HG03571 (cell line): ENCODE data around the gene EDARADD.

Source experiments
- ATAC-seq: cut with Tn5 transposase; IDR thresholded peaks from one replicate; pipeline ENCODE4 v1.9.1; 2021; ENCODE audit not compliant: unreplicated experiment

EDARADD gene

DNA sequence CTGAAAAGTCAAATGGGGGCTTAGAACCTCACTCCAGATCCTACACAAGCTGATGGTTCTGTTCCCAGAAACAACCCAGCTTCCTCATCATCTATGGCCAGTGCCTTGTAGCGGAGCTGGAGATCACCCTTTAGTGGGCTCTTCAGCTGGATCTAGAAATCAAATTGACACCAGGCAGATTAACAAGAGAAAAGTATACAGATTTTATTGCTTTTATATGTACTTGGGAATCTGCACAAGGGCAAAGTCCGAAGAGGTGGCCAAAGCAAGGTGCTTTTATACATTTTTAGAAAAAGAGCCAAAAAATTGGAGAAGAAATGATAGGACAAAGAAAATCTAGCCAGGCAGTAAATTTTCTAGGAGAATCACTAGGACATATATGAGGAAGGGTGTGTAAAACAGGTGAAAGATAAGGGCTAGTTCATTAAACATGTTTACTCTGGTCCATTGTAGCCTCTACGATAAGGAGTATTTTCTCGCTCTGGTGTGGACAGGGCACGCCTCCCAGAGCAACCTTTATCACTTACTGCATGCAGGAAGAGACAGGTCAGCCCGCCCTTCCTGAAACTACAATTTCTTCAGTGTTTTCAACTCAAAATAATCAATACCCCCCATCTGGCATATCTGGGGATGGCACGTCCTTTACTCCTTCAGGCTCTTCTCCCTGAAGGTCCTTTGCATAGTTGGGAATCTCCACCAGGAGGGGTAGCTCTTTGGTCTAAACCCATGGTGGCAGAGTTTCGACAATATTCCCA lies 115.7 kb downstream of the EDARADD start:
- ATAC-seq = no peak

DNA sequence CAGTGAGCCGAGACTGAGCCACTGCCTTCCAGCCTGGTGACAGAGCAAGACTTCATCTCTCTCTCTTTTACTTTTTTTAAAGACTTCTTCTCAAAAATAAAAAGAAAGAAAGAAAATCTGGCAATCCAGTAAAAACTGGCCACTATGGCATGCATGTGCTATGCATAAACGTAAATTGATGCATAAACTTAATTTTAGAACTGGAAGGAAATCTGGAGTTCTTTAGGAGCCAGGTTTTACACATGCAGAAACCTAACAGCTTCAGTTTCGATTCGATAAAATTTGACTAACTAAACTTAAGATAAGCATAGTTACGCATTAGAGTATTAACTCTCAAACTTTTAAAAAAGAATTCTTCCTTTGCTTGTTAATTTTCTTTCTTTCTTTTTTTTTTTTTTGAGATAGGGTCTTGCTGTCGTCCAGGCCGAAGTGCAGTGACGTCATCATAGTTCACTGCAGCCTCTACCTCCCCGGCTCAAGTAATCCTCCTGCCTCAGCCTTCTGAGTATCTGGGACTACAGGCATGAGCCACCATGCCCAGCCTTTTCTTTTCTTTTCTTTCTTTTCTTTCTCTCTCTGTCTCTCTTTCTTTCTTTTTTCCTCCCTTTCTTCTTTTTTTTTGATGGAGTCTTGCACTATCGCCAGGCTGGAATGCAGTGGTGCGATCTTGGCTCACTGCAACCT lies 117.8 kb downstream of the EDARADD start:
- ATAC-seq = no peak

DNA sequence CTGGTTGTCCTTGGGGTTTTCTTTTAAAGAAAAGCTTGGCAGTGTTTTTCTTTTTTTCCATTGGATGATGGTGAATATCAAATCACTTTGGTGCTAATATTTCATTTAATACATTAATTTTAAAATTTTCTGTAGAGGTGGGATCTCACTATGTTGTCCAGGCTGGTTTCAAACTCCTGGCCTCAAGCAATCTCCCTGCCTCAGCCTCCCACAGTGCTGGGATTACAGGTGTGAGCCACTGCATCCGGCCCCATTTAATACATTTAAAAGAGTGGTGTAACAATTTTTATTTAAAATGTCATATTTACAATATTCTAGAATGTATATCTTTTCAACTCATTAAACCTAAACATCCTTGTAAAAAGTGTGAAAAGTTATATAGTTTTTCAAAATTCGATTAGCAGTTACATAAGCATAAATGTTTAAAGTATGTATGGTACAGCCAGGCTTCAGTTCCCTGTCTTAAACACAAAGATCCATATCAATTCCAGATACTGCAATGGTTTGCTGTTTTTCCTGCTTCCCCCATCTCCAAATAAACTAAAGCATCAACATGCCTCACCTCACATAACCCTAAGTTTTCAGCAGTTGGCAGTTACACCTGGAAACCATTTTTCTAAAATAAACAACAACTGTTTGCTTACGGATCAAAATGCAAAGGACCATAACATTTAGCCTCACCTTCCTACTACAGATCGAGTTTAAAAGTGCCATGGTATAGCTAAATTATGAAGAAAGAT lies 120.8 kb downstream of the EDARADD start:
- ATAC-seq = no peak

DNA sequence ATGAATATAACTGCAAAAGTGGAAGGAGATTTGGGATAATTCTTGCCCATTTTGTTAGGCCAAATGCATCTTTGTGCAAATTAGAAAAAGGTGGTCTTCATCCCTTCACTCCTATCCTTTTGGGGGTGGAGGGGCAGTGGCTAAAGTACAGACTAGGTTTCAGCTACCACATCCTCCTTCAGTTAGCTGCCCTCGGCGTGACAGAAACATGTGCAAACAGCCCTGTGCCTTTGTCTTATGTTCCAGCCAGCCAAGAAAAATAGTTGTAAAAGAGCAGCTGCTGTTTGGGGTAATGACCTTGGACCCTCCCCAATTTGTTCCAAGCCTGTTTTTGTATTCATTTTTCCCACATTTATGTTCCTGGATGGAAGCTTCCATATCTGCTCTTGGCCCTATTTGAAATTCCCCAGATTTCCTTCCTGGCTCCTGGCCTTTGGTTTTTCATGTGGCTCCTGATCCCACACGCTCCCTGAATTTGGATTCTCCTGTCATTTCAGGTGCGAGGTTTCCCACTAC lies 121.4 kb downstream of the EDARADD start:
- ATAC-seq = no peak

DNA sequence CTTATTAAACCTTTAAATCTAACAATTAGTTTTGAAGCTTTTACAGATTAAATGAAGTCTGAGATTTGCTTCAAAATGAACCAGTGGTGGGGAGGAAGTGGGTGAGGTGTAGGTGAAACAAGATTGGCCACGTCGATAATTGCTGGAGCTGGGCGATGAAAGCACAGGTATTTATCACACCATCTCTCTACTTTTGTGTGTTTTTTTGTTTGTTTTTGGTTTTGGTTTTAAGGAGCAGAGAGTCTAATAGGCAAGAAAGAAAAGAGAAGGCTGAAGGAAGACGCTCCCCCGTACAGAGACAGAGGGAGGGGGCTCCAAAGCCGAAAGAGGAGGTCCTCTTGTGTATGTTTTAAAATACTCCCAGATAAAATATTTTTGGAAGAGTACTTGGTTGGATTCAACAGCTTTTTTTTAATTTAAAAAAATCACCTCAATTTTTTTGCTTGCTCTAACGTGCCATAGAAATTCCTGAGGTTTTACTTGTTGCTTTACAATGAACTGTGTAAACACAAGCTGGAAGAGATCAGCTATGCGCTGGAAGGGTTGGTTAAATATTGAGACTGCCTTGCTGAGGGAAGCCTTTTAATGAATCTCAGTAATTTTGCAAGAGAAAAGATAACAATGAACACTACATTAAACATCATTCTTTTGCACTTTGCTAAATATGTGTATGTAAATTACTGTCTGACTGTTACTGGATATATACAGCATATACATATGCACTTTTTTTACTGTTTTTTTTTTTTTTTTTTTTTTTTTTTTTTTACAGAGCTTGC lies 123.0 kb downstream of the EDARADD start:
- no peak for ATAC-seq

DNA sequence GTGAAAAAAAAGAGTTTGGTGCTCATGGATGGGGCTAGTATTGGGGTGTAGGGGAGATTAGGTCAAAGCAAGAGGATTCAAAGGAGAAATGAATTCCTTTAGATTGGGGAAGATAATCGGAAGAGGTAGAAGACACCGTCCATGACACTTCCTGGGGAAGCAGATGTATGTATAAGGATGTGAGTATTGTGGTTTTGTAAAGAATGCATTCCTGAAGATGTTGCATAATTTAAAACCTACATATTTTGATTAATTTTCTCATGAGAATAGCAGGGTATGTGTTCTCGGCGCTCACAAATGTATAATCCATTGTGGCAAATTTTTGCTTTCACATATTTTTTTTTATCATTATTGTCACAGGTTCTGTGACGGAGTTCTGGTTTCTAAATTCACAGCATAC lies 124.2 kb downstream of the EDARADD start:
- ATAC-seq = no peak

DNA sequence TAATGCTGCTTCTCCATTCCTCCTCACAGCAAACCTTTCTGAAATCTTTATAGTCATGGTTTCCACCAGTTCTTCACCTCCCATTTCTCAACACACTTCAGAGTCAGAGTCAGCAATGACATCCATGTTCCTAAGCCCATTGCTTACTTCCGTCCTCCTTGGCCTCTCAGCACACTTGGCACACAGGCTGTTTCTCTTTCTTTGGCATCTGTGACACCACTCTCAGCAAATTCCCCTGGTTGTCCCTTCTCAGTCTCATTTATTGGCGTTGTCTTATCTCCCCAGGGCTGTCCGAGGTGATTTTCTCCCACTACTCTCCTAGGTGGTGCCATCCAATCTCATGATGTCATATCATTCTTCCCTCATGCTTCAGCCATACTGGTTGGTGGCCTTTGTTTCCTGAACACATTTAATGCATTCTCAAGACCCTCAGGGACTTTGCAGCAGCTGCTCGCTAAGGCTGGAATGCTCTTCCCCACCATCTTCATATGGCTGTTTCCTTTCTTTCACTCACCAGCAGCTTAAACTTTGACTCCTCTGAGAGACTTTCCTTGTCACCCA lies 126.4 kb downstream of the EDARADD start:
- ATAC-seq = no peak

DNA sequence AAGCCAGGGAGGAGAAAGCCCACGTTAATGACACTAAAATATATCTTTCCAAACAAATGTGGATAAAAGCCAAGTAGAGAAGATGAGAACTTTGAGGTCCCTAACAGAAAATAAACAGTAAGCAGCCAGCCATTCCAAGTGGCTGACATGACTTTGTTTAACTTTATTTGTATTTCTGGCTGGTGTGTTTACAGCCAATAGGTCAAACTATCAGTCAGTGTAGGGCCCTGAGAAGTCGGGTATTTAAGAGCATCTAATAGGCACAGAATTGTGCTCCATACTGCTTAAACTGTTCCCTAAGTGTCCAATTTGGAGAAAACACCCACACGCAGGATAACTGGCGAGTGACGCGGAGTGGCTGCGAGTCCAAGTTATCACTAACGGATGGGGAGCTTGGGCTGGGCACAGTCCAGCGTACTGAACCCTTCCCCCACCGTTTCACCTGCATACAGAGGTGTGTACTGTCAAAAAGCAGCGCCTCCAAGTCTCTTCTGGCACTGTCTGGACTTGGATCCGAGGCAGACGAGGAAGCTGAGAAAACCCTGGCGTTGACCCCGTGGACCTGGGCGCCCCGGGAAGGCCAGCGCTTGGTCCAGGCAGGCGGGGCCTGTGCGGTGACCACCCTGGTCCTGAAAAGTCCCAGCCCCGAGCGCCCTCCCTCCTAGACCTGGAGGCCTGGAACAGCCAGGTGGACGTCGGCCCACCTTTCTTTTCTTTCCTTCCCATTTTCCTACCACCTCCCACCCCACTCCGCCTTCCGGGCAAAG lies 129.0 kb downstream of the EDARADD start:
- no peak for ATAC-seq

DNA sequence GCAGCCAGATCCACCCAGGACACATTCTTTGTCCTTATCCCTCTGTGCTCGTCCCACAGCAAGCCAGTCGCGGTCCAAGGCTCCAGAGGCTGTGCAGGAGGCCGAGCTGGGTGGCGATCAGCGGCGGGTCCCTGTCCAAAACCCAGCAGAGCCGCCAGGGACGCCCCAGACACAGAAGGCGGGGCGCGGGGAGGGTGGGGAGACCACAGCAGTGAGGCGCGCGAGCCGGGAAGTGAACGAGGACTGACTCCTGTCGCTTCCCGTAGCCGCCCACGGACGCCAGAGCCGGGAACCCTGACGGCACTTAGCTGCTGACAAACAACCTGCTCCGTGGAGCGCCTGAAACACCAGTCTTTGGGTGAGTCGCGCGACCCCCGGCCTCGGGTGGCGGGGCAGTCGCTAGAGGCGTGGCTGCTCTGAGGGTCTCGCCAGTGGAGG lies 129.6 kb downstream of the EDARADD start, which contains the start of gene LGALS8:
LGALS8 (plus strand) TSS at position 279 of the 438 bp plus-strand sequence. CDS start 2,089 bp downstream, outside the sequence.
- peak; percentile 50 for ATAC-seq

DNA sequence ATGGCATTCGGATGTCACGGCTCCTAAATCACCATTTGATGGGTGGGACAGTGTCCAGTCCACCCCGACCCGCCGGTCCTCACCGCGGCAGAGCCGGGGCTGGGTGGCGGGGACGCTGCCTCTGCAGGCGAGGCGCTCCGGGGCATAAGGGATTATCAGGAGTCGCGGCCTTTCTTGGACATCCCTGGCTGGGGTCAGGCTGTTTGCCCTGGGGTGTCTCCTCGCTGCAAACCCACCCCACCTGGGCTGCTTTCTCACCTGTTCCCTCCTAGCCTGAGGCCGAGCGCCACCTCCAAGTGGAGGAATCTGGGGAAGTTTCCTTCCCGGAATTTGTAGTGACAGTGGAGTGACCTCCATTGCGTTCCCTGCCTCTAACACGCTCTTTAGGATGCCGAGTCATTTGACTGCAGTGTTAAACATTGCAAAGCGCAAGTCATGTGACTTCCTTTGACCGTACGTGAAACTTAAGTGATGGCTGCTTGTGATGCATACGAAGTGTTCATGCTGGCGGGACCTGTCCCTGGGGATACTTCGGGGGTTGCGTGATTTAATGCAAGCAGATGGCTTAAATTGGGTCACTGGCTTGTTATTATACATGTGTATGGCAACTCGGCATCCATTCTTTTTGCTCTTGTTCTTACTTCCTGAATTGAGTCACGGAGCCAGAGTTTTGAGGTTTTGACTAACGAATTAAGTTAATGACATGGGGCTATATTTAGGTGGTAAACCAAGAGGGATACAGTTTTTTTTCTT lies 130.2 kb downstream of the EDARADD start:
- ATAC-seq = peak; percentile 93

DNA sequence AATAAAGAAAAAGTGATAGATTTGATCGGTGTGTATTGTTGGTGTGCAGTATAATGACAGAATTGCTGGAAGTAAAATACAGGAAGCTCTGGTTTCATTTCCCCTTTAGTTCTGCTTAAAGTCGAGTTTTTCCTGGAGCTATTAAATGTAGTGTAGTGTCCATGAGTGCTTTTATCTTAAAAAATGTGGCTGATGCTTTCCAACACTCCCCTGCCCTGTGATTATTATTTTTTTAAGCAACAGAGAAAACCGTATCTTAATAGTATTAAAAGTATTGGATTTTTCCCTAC lies 130.8 kb downstream of the EDARADD start:
- no peak for ATAC-seq

DNA sequence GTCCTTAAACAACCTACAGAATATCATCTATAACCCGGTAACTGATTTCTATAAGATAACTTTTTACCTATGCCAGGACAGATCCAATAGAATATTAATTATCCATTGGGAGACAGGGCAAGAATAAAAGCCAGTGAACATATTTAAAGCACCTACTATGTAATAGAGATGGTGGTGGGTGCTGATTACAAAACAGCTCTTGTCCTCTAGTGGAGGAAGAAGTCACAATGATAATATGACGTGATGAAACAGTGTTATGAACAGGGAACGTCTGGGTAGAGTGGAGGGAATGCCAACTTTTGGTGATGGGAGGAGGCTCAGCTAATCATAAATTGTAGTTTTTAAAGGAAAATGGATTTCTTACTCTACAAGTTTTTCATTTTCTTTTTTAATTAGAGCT lies 132.0 kb downstream of the EDARADD start:
- no peak for ATAC-seq

DNA sequence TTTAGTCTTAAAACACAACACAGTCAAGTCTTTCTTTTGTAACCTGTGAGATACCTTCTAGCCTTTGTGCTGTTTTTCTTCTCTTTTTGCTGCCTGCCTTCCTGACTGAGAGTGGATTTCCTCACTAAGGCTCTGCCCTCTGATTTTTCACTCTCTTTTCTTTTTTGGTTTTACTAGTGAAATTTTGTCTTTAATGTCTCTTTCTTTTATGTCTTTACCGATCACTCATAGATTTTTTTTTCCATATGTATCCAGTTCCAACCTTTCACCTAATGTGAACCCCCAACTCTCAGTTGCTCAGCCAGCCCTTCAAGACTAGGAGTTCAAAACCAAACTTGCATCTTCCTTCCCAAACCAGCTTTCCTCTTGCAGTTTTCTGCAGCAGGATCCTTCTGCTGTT lies 136.2 kb downstream of the EDARADD start:
- no peak for ATAC-seq

DNA sequence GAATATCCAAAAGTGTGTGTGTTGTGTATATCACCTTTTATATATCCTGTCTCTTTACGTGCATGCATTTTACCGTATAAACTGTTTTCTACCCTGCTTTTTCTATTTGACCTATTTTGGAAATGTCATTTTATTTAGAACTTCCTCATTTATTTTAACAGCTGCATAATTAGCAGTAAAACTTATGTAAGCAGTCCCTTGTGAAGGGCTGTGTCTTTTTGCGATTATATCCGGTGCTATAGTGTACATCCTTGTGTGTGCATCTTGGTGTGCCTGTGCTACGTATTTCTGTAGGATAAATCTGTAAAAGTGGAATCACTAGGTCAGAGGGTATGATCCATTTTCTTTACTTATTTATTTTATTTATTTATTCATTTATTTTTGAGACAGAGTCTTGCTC lies 136.9 kb downstream of the EDARADD start:
- no peak for ATAC-seq

DNA sequence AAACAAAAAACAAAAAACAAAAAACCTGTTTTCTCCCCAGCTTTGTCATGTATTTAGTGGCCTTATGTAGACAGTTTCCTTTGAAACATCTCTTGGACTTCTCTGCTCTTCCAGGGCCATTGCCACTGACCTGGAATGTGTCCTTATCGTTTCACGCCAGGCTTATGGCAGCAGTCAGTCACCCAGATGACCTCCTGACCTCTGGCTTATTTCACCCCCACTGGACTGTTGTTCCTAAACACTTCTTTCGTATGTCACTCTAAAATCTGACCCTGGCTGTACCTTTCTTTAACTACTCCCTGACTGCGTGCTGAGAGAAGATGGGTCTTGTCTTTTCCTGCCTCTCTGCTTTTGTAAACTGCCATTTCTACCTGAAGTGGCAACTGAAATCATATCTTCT lies 138.8 kb downstream of the EDARADD start:
- ATAC-seq = no peak

DNA sequence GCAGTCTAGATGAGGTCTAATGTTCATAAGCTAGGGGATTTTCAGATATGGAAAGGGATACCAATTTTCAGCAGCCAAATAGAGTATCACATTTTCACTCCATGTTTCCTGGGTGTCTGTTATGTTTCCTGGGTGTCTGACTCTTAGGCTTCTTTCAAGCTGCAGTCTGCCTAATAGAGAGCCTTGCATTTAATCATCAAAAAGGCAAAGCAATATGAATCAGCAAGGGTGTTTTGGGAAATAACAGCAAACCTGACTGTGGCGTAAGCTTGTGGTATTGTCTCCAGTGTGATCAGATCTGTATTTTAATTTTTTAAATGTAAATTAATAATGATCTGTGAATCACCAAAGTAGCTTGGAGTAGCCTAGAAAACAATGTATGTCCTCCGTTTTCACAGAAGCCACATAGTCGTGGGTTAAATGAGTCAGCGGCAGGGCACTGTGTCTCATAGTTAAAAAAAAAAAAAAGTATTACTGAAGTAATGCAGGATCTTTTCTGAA lies 140.1 kb downstream of the EDARADD start:
- ATAC-seq = no peak
